Measurements from ENCODE around the gene FADS2.
A peak's percentile ranks its signal among the peaks of the same experiment; 100 is the strongest.

FADS2 gene

GRCh38 chr11:61827571-61828378 lies at the start of gene FADS2:
Gene FADS2 (plus strand): TSS chr11:61828300. CDS start chr11:61828391, 91 bp downstream.
- Histone ChIP-seq H3F3A (ENCODE audit: insufficient read depth, low read length) (no peaks in the 10 kb centered on the region), H3K36me3 (replicated peaks; ENCODE audit: insufficient read depth, low read length) (no peaks in the 10 kb centered on the region), H2AFZ (ENCODE audit: low read length) (peak within 1 kb of the TSS; percentile 27), H3K9me3 (replicated peaks; ENCODE audit: insufficient read depth, low read length) (no peaks in the 10 kb centered on the region), H3K79me2 (ENCODE audit: low read length) (no peaks in the 10 kb centered on the region), H3K9ac (ENCODE audit: low read length) (no peak within 1 kb of the TSS), H3K4me1 (ENCODE audit: low read length) (0 out of 2 replicates have a peak, but pooled peaks cover 9% of the 10 kb centered on the region), H3K4me2 (ENCODE audit: low read depth, low read length) (peak within 1 kb of the TSS; percentile 67), H4K20me1 (ENCODE audit: insufficient read depth, low read length) (no peaks in the 10 kb centered on the region), H3K9me2 (replicated peaks; ENCODE audit: insufficient read depth, low read length) (no peaks in the 10 kb centered on the region), H3K4me3 (ENCODE audit: low read length) (peak within 1 kb of the TSS; percentile 35), H3K27ac (ENCODE audit: low read length) (no peak within 1 kb of the TSS), H3K27me3 (replicated peaks; ENCODE audit: insufficient read depth, low read length) (peaks cover 41% of the 10 kb centered on the region)
- TF ChIP-seq, protein P1, sequence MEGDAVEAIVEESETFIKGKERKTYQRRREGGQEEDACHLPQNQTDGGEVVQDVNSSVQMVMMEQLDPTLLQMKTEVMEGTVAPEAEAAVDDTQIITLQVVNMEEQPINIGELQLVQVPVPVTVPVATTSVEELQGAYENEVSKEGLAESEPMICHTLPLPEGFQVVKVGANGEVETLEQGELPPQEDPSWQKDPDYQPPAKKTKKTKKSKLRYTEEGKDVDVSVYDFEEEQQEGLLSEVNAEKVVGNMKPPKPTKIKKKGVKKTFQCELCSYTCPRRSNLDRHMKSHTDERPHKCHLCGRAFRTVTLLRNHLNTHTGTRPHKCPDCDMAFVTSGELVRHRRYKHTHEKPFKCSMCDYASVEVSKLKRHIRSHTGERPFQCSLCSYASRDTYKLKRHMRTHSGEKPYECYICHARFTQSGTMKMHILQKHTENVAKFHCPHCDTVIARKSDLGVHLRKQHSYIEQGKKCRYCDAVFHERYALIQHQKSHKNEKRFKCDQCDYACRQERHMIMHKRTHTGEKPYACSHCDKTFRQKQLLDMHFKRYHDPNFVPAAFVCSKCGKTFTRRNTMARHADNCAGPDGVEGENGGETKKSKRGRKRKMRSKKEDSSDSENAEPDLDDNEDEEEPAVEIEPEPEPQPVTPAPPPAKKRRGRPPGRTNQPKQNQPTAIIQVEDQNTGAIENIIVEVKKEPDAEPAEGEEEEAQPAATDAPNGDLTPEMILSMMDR (IDR thresholded peaks at IDR 0.05; ENCODE audit: low read length): no peak
- TF ChIP-seq EZH2phosphoT487 (IDR thresholded peaks at IDR 0.05; ENCODE audit: low read length): 0 out of 2 replicates have a peak, but pooled peaks have one; percentile 49
- DNase-seq: no peak

DNA sequence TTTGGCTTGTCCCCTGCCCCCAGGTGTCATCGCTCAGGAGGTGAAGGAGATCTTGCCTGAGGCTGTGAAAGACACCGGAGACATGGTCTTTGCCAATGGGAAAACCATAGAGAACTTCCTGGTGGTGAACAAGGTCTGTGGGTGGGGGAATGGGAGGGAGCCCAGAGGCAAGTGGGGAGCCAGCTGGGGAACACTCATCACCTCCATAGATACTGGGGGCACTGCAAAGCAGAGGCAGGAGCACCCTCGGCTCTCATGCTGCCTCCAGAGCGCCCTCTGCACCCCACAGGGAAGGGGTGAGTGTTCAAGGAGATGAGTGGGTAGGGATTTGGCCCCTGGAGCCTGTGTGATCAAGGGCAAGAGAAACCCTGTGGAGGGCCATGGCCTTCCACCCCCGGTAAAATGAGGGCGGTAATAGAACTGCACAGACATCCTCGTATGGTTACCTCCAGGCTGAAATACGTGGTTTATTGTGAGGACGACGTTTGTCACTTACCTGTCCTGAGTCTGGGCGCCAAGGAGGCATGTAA lies 49.7 kb upstream of the FADS2 start:
- Histone ChIP-seq H3K4me2 (ENCODE audit: low read depth, low read length) (no peak overlapping the region), H3K4me1 (ENCODE audit: low read length) (no peaks in the 10 kb centered on the region), H3F3A (ENCODE audit: insufficient read depth, low read length) (no peaks in the 10 kb centered on the region), H3K27me3 (replicated peaks; ENCODE audit: insufficient read depth, low read length) (peaks cover 14% of the 10 kb centered on the region), H3K27ac (ENCODE audit: low read length) (no peak overlapping the region), H3K9me2 (replicated peaks; ENCODE audit: insufficient read depth, low read length) (no peaks in the 10 kb centered on the region), H3K36me3 (replicated peaks; ENCODE audit: insufficient read depth, low read length) (no peaks in the 10 kb centered on the region), H3K9ac (ENCODE audit: low read length) (no peak overlapping the region), H3K4me3 (ENCODE audit: low read length) (no peak overlapping the region), H3K9me3 (replicated peaks; ENCODE audit: insufficient read depth, low read length) (no peaks in the 10 kb centered on the region), H2AFZ (ENCODE audit: low read length) (no peak overlapping the region), H3K79me2 (ENCODE audit: low read length) (no peaks in the 10 kb centered on the region), H4K20me1 (ENCODE audit: insufficient read depth, low read length) (no peaks in the 10 kb centered on the region)
- DNase-seq: no peak
- TF ChIP-seq EZH2 (optimal IDR thresholded peaks at IDR 0.05; ENCODE audit: low read depth, low read length) (no peak), EZH2phosphoT487 (IDR thresholded peaks at IDR 0.05; ENCODE audit: low read length) (no peak)
- TF ChIP-seq, protein P1 (IDR thresholded peaks at IDR 0.05; ENCODE audit: low read length): no peak

DNA sequence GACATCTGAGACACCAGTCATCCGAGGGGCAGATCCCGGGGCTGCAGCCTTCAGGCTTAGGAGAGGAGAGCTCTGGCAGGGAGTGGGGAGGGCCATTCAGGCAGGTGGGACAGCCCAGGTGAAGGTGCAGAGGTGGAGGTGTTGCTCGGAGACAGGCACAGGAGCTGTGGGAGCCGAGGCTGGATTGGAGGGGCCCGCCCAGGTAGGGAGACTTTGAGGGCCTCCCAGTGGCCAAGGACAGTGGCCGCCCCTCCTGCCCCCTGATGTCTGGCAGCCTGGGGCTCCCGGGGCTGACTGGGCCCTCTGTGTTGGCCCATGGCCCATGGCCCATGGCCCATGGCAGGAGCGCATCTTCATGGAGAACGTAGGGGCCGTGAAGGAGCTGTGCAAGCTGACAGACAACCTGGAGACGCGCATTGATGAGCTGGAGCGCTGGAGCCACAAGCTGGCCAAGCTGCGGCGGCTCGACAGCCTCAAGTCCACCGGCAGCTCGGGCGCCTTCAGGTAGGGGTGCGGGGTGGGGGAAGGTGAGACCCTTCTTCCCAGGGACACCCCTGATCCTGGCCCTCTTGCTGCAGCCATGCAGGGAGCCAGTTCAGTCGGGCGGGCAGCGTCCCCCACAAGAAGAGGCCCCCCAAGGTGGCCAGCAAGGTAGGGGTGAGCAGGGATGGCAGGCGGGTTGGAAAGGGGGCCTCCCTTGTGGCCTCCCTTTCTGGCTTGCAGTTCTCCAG lies 49.0 kb upstream of the FADS2 start:
- no peaks in the 10 kb centered on the region for H3K36me3 ChIP-seq (replicated peaks; ENCODE audit: insufficient read depth, low read length)
- no peaks in the 10 kb centered on the region for H3K9me2 ChIP-seq (replicated peaks; ENCODE audit: insufficient read depth, low read length)
- no peak overlapping the region for H3K27ac ChIP-seq (ENCODE audit: low read length)
- H3K27me3 ChIP-seq (replicated peaks; ENCODE audit: insufficient read depth, low read length): peaks cover 11% of the 10 kb centered on the region
- DNase-seq: no peak
- no peaks in the 10 kb centered on the region for H3F3A ChIP-seq (ENCODE audit: insufficient read depth, low read length)
- no peaks in the 10 kb centered on the region for H3K9me3 ChIP-seq (replicated peaks; ENCODE audit: insufficient read depth, low read length)
- TF ChIP-seq EZH2 (optimal IDR thresholded peaks at IDR 0.05; ENCODE audit: low read depth, low read length) (no peak), EZH2phosphoT487 (IDR thresholded peaks at IDR 0.05; ENCODE audit: low read length) (no peak)
- TF ChIP-seq, protein P1 (IDR thresholded peaks at IDR 0.05; ENCODE audit: low read length): no peak
- H3K4me3 ChIP-seq (ENCODE audit: low read length): no peak overlapping the region
- H2AFZ ChIP-seq (ENCODE audit: low read length): no peak overlapping the region
- H3K4me2 ChIP-seq (ENCODE audit: low read depth, low read length): no peak overlapping the region
- H3K79me2 ChIP-seq (ENCODE audit: low read length): no peaks in the 10 kb centered on the region
- no peaks in the 10 kb centered on the region for H4K20me1 ChIP-seq (ENCODE audit: insufficient read depth, low read length)
- no peak overlapping the region for H3K9ac ChIP-seq (ENCODE audit: low read length)
- no peaks in the 10 kb centered on the region for H3K4me1 ChIP-seq (ENCODE audit: low read length)
